HG03066 (cell line): ENCODE measurements around the gene USP12.
"Not testable (repeated sequence)": the region's sequence is repeated elsewhere in the genome, so short reads cannot be mapped to it uniquely, and the experiment has no call there.

ENCODE experiments used
- ATAC-seq: cut with Tn5 transposase; IDR thresholded peaks from one replicate; pipeline ENCODE4 v1.9.1; 2021; ENCODE audit warnings: low read depth; ENCODE audit not compliant: unreplicated experiment

USP12 gene

GRCh38 chr13:27171244-27171826, at the start of gene USP12:
Gene USP12 (minus strand): TSS chr13:27171811. CDS start chr13:27171639, 172 bp downstream.
- ATAC-seq: peak; percentile 6

- ATAC-seq: no peak
Observed at GRCh38 chr13:27219611-27220010, 48.0 kb upstream of the USP12 start.

GRCh38 chr13:27218861-27219260, 47.2 kb upstream of the USP12 start:
- not testable (repeated sequence) for ATAC-seq

GRCh38 chr13:27217791-27218190, 46.2 kb upstream of the USP12 start:
- ATAC-seq: not testable (repeated sequence)

- not testable (repeated sequence) for ATAC-seq
Observed at GRCh38 chr13:27213386-27213785, 41.8 kb upstream of the USP12 start.

- no peak for ATAC-seq
Observed at GRCh38 chr13:27211771-27212364, 40.3 kb upstream of the USP12 start.

GRCh38 chr13:27211271-27211670, 39.7 kb upstream of the USP12 start:
- ATAC-seq: no peak

GRCh38 chr13:27208514-27208913, 36.9 kb upstream of the USP12 start:
- no peak for ATAC-seq

- ATAC-seq: no peak
Observed at GRCh38 chr13:27203854-27204253, 32.2 kb upstream of the USP12 start.

- no peak for ATAC-seq
Observed at GRCh38 chr13:27203186-27203585, 31.6 kb upstream of the USP12 start.

- ATAC-seq: no peak
Observed at GRCh38 chr13:27201661-27202060, 30.1 kb upstream of the USP12 start.

- ATAC-seq: no peak
Observed at GRCh38 chr13:27200413-27201070, 28.9 kb upstream of the USP12 start.

GRCh38 chr13:27199696-27200095, 28.1 kb upstream of the USP12 start:
- ATAC-seq: no peak

- no peak for ATAC-seq
Observed at GRCh38 chr13:27199211-27199610, 27.6 kb upstream of the USP12 start.

- ATAC-seq: no peak
Observed at GRCh38 chr13:27194895-27195764, 23.5 kb upstream of the USP12 start.

- no peak for ATAC-seq
Observed at GRCh38 chr13:27194209-27194608, 22.6 kb upstream of the USP12 start.

- no peak for ATAC-seq
Observed at GRCh38 chr13:27193496-27193895, 21.9 kb upstream of the USP12 start.

GRCh38 chr13:27192973-27193372, 21.4 kb upstream of the USP12 start:
- ATAC-seq: no peak

- ATAC-seq: not testable (repeated sequence)
Observed at GRCh38 chr13:27192367-27192766, 20.8 kb upstream of the USP12 start.

GRCh38 chr13:27189192-27189591, 17.6 kb upstream of the USP12 start:
- no peak for ATAC-seq

GRCh38 chr13:27188239-27188638, 16.6 kb upstream of the USP12 start:
- ATAC-seq: no peak
